Muscle of back (tissue), 11 donors: Measurements from ENCODE around the gene CACNB2. TPM values are rescaled to one million over a fixed set of nuclear protein-coding genes. Genes with fewer than 3 reads are reported as not detected.
"Not testable (repeated sequence)": the region's sequence is repeated elsewhere in the genome, so short reads cannot be mapped to it uniquely, and the experiment has no call there.

Experiments used
- DNase-seq, 3 donors: peaks; one replicate each; pipeline versions ENCODE4 v3.0.0 to v3.0.0-alpha.2; 2013
- polyA plus RNA-seq, 10 donors: library from polyadenylated mRNA; unstranded; fragments of 120-200 nt; gene quantifications; one replicate each; pipeline ENCODE4 v1.2.1, GENCODE V29; 2013; ENCODE audit not compliant: insufficient read length in 10 of 10

CACNB2 gene
- polyA plus RNA-seq, 10 donors = 1.0 to 2.2 (median 1.4) TPM

GRCh38 chr10:18144928-18145327 is 4.7 kb downstream of the CACNB2 start:
- no peak for DNase-seq

GRCh38 chr10:18145652-18146051 is 5.4 kb downstream of the CACNB2 start:
- DNase-seq = no peak

GRCh38 chr10:18149196-18149800 is 9.1 kb downstream of the CACNB2 start:
- DNase-seq = no peak

GRCh38 chr10:18151356-18151890 is 11.2 kb downstream of the CACNB2 start:
- no peak for DNase-seq

- not testable (repeated sequence) for DNase-seq
Observed at GRCh38 chr10:18153381-18153780, 13.2 kb downstream of the CACNB2 start.

- DNase-seq = no peak
Observed at GRCh38 chr10:18155321-18155720, 15.1 kb downstream of the CACNB2 start.

- not testable (repeated sequence) for DNase-seq
Observed at GRCh38 chr10:18156797-18157196, 16.6 kb downstream of the CACNB2 start.

- DNase-seq = peak in 1 of 3 donors; percentile 54
Observed at GRCh38 chr10:18157881-18158280, 17.7 kb downstream of the CACNB2 start.

- DNase-seq = peak in 1 of 3 donors; percentile 66
Observed at GRCh38 chr10:18158773-18159265, 18.6 kb downstream of the CACNB2 start.

- no peak for DNase-seq
Observed at GRCh38 chr10:18159557-18159956, 19.3 kb downstream of the CACNB2 start.

- DNase-seq = no peak
Observed at GRCh38 chr10:18162021-18162627, 21.9 kb downstream of the CACNB2 start.

- DNase-seq = peak in 1 of 3 donors; percentile 59
Observed at GRCh38 chr10:18164093-18164492, 23.9 kb downstream of the CACNB2 start.

GRCh38 chr10:18164748-18165361 is 24.6 kb downstream of the CACNB2 start:
- DNase-seq = peak; percentile 41 to 76 (median 74)

- no peak for DNase-seq
Observed at GRCh38 chr10:18178854-18179483, 38.7 kb downstream of the CACNB2 start.

- peak; percentile 53 to 86 (median 74) for DNase-seq
Observed at GRCh38 chr10:18179891-18180290, 39.7 kb downstream of the CACNB2 start.

GRCh38 chr10:18181382-18181781 is 41.2 kb downstream of the CACNB2 start:
- DNase-seq = not testable (repeated sequence)

- DNase-seq = no peak
Observed at GRCh38 chr10:18185621-18186020, 45.4 kb downstream of the CACNB2 start.

GRCh38 chr10:18190840-18191239 is 50.6 kb downstream of the CACNB2 start:
- no peak for DNase-seq

- no peak for DNase-seq
Observed at GRCh38 chr10:18194634-18195033, 54.4 kb downstream of the CACNB2 start.

- no peak for DNase-seq
Observed at GRCh38 chr10:18195060-18195799, 55.0 kb downstream of the CACNB2 start.

- no peak for DNase-seq
Observed at GRCh38 chr10:18196806-18197550, 56.8 kb downstream of the CACNB2 start.
